Embryonic facial prominence (tissue), 1 donor: ENCODE results near the gene VEZF1.

Experiments used
- DNase-seq: peaks from one replicate; pipeline ENCODE4 v3.0.0-alpha.2; 2016; ENCODE audit errors: extremely low spot score

The VEZF1 gene

DNA sequence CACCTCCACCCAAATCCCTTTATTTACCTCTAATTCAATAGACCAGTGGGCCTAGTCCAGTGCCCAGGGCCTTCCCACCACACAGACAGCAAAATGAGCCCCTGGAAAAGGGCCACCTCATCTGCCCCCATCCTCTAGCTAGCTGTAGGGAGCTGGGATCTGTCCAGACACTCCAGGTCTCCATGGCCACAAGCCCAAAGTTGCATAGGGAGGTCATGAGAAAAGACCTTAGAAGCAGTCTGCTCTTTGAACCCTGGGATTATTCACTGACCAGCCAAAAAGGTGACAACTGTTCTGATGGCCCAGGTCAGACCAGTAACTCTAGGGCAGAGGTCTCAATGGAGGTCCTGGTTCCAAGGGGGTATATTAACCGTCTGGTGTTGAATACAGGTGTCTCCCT lies 34.8 kb downstream of the VEZF1 start:
- DNase-seq = no peak

DNA sequence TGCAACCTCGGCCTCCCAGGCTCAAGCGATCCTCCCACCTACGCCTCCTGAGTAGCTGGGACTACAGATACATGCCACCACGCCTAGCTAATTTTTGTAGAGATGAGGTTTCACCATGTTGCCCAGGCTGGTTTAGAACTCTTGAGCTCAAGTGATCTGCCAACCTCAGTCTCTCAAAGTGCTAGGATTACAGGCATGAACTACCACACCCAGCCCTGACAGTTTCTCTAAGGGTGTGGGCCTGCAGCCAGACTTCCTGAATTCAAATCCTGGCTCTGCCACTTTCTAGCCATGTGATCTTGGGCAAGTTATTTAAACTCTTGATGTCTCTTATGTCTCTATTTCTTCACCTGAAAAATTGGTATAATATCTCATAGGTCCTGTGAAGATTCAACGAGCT lies 38.4 kb downstream of the VEZF1 start:
- no peak for DNase-seq

GRCh38 chr17:57948555-57949420 lies 39.3 kb downstream of the VEZF1 start:
- DNase-seq = no peak

- no peak for DNase-seq
These were observed 39.9 kb downstream of the VEZF1 start for GRCh38 chr17:57948169-57948554.

- DNase-seq = no peak
These were observed 40.7 kb downstream of the VEZF1 start for GRCh38 chr17:57947369-57947768.

GRCh38 chr17:57946798-57947358 lies 41.2 kb downstream of the VEZF1 start:
- DNase-seq = no peak

- no peak for DNase-seq
These were observed 41.9 kb downstream of the VEZF1 start for GRCh38 chr17:57945996-57946797.

DNA sequence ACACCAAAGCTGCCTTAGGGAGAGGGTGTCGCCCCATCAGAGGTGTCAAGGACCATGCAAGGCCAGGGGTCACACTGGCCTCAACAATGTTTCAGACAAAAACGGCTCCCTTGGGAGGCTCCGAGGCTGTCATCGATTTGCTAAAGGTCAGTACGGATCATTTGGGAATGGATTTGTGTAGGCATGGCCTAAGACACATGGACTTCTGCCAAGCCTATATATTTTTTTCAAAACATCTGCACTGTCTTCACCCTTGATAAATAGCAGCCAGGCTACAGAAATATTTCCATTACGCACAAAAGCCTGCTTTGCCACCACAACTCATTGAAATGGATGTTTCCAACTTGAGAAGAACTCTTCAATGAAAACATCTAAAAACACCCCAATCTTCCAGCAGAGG lies 43.1 kb downstream of the VEZF1 start:
- no peak for DNase-seq

GRCh38 chr17:57943645-57944044 lies 44.4 kb downstream of the VEZF1 start:
- DNase-seq = no peak

- no peak for DNase-seq
These were observed 44.9 kb downstream of the VEZF1 start for GRCh38 chr17:57943140-57943539.

- no peak for DNase-seq
These were observed 46.4 kb downstream of the VEZF1 start for GRCh38 chr17:57941384-57942370.

- DNase-seq = no peak
These were observed 47.3 kb downstream of the VEZF1 start for GRCh38 chr17:57940653-57941329.

DNA sequence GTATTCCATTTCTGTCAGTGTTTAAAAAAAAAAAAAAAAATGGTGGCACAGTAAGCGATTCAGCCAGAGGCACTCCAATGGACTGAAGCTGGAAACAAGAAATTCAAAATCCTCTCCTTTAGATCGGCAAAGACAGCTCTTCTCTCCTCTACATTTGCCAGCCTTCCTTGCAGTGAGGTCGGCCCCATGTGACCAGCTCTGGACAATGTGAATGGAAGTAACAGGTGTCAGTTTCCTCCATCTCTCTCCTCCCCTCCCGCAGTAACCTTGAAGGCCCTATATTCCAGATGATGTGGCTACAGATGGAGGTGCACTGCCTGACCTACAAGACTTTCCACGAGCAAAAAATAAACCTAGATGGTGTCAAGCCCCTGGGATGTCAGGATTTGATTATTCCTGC lies 47.8 kb downstream of the VEZF1 start:
- no peak for DNase-seq

DNA sequence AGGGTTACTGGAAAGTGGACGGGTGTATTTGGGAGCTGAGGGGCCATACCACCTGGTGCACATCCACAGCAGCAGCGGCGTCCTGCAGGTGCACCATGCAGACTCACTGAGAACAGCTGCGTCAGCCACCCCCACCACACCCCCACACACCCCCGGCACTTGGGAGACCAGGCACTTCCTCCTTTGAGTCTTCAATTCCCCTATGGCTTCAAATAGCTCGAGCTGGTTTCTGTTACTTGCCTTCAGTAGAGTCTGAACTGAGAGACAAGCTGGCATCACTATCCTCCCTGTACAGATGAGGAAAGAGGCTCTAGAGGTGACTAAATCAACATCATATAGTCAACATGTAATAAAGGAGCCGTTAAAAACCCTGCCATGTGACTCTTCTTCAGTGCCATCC lies 48.3 kb downstream of the VEZF1 start:
- no peak for DNase-seq

- DNase-seq = no peak
These were observed 50.0 kb downstream of the VEZF1 start for GRCh38 chr17:57938061-57938502.

DNA sequence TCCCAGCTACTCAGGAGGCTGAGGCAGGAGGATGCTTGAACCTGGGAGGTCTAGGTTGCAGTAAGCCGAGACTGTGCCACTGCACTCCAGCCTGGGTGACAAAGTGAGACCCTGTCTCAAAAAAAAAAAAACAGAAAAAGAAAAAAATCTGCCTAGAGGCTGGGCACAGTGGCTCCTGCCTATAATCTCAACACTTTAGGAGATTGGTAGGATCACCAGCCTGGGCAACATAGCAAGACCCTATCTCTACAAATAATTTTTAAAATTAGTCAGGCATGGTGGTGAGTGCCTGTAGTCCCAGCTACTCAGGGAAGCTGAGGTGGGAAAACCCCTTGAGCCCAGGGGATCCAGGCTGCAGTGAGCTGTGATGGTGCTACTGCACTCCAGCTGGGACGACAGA lies 50.6 kb downstream of the VEZF1 start:
- no peak for DNase-seq

- DNase-seq = no peak
These were observed 51.9 kb downstream of the VEZF1 start for GRCh38 chr17:57935833-57936807.

- no peak for DNase-seq
These were observed 56.4 kb downstream of the VEZF1 start for GRCh38 chr17:57931488-57932137.

DNA sequence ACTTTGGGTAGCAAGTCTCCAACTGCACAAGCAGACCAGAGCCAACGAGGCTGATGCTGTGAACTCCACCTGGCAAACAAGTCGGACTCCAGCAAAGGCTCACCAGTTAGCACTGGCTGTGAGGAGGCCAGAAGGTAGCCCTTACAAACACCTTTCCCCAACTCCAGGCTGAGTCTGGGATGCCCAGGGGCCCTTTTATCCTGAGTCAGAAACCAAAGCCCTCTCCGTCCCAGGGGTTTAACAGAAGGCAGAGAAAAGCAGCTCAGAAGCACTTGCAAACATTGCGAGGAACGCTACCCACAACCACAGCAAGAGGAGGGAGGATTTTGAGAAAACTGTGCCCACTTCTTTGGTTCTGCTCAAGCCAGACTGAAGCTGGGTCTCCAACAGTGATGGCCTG lies 57.8 kb downstream of the VEZF1 start:
- no peak for DNase-seq
